CD4-positive, CD25-positive, alpha-beta regulatory T cell (primary cell): ENCODE measurements around the gene XPNPEP2. TPM values are rescaled to one million over a fixed set of nuclear protein-coding genes. Genes with fewer than 3 reads are reported as not detected.
"Not testable (repeated sequence)": the region's sequence is repeated elsewhere in the genome, so short reads cannot be mapped to it uniquely, and the experiment has no call there.

Experiments used
- ATAC-seq, 2 donors: fragments of 150-1000 bp; cut with Tn5 transposase; one replicate each; pipeline ENCODE4 v1.10.0; 2021; ENCODE audit warnings: low read depth in 2 of 2, moderate number of reproducible peaks in 2 of 2, moderate library complexity in 1 of 2
- DNase-seq, 3 donors: peaks; one replicate each; pipeline versions ENCODE4 v3.0.0 to v3.0.0-alpha.2; 2012 to 2022; ENCODE audit warnings: mixed read lengths in 1 of 3
- H3K27ac ChIP-seq: one replicate; pipeline ENCODE4 v1.7.0; 2013; ENCODE audit warnings: mild to moderate bottlenecking, low read length; ENCODE audit not compliant: insufficient read depth, poor library complexity, severe bottlenecking
- H3K27me3 ChIP-seq: one replicate; pipeline ENCODE4 v1.7.0; 2013; ENCODE audit warnings: low read length; ENCODE audit not compliant: control insufficient read depth, insufficient read depth
- H3K36me3 ChIP-seq: one replicate; pipeline ENCODE4 v1.7.0; 2013; ENCODE audit warnings: mild to moderate bottlenecking, low read length, moderate library complexity; ENCODE audit not compliant: control insufficient read depth, insufficient read depth
- H3K4me1 ChIP-seq: 2 replicates; pipeline ENCODE4 v1.7.0; 2013; ENCODE audit warnings: mild to moderate bottlenecking, low read length; ENCODE audit not compliant: insufficient read depth, control insufficient read depth, poor library complexity, severe bottlenecking
- H3K4me3 ChIP-seq: one replicate; pipeline ENCODE4 v1.7.0; 2013; ENCODE audit warnings: low read depth, mild to moderate bottlenecking, low read length, moderate library complexity
- H3K9me3 ChIP-seq, 2 experiments: 1 replicate in 1 of 2; 2 replicates in 1 of 2; pipeline ENCODE4 v1.7.0; 2013; ENCODE audit warnings: low read length in 2 of 2, mild to moderate bottlenecking in 1 of 2, moderate library complexity in 1 of 2; ENCODE audit not compliant: control insufficient read depth in 2 of 2
- H3K27ac Mint-ChIP-seq, 3 donors: one replicate each; pipeline ENCODE4 v1.8.0; 2020 to 2022; ENCODE audit warnings: mild to moderate bottlenecking in 3 of 3, mixed read lengths in 3 of 3, moderate library complexity in 2 of 3
- H3K27me3 Mint-ChIP-seq: one replicate; pipeline ENCODE4 v1.8.0; 2022; ENCODE audit warnings: mild to moderate bottlenecking, mixed read lengths
- H3K36me3 Mint-ChIP-seq: one replicate; pipeline ENCODE4 v1.8.0; 2020; ENCODE audit warnings: mixed read lengths
- H3K4me1 Mint-ChIP-seq, 4 donors: one replicate each; pipeline ENCODE4 v1.8.0; 2020 to 2022; ENCODE audit warnings: mixed read lengths in 4 of 4, mild to moderate bottlenecking in 1 of 4
- H3K4me3 Mint-ChIP-seq, 4 donors: one replicate each; pipeline ENCODE4 v1.8.0; 2020 to 2022; ENCODE audit warnings: mild to moderate bottlenecking in 4 of 4, mixed read lengths in 4 of 4, moderate library complexity in 3 of 4
- H3K9me3 Mint-ChIP-seq, 7 donors: one replicate each; pipeline ENCODE4 v1.8.0; 2020 to 2022; ENCODE audit warnings: mixed read lengths in 7 of 7, mild to moderate bottlenecking in 3 of 7, moderate library complexity in 2 of 7
- polyA plus RNA-seq, 4 donors: library from polyadenylated mRNA; unstranded; fragments of 300-500 nt; fragmentation: Illumina TruSeq; gene quantifications; one replicate each; pipeline ENCODE4 v1.2.3, GENCODE V29; 2021
- total RNA-seq: library from RNA; stranded (reverse); gene quantifications from one replicate; pipeline ENCODE4 v1.2.3, GENCODE V29; 2022

Gene XPNPEP2
- total and polyA plus RNA-seq, 5 donors from 2014 or later, result 0.17 to 0.99 (median 0.63) TPM

DNA sequence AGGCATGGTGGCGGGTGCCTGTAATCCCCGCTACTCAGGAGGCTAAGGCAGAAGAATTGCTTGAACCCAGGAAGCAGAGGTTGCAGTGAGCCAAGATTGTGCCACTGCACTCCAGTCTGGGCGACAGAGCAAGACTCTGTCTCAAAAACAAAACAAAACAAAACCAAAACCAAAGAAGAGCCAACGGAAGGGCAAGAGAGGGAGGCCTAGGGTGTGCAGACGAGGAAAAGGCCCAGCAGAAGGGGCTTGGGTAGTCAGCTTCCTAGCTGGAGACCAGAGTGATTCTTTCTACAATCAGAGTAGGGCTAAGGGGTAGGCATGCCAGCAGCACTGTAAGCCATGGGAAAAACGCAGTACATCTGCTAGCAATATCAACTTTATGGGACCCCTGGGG lies 4.0 kb downstream of the XPNPEP2 start:
- H3K36me3 ChIP-seq, H3K36me3 Mint-ChIP-seq, H3K27me3 Mint-ChIP-seq, ATAC-seq, H3K4me3 ChIP-seq, H3K9me3 Mint-ChIP-seq, H3K27me3 ChIP-seq, H3K27ac ChIP-seq, H3K9me3 ChIP-seq: not testable (repeated sequence)
- Mint-ChIP-seq H3K27ac (peak overlapping the region in 1 of 3 donors; percentile 84), H3K4me3 (peak overlapping the region in 2 of 4 donors; percentile 14 to 53), H3K4me1 (peaks cover 0 to 44% (median 24%) of the 10 kb centered on the region in 4 donors)
- peak in 1 of 3 donors; percentile 37 for DNase-seq
- peaks cover 14% of the 10 kb centered on the region for H3K4me1 ChIP-seq

DNA sequence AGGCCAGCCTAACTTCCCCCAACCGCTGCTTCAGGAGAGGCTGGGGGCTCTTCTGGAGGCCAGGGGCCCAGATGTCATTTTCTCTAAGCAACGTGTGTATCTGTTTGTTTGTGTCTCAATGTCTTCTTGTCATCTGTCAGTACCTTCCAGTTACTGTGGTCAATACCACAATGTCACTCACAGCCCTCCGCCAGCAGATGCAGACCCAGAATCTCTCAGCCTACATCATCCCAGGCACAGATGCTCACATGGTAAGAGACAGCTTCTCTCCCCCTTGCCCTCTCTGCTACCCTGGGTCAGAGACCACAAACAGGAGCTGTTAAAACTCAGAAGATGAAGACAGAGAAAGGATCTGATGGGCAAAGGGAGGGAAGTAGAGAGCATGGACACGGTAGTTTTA lies 5.0 kb downstream of the XPNPEP2 start:
- H3K27me3 Mint-ChIP-seq, result no peaks in the 10 kb centered on the region
- no peaks in the 10 kb centered on the region for H3K9me3 Mint-ChIP-seq
- no peaks in the 10 kb centered on the region for H3K9me3 ChIP-seq
- H3K27me3 ChIP-seq, result no peaks in the 10 kb centered on the region
- DNase-seq, result no peak
- no peaks in the 10 kb centered on the region for H3K36me3 Mint-ChIP-seq
- no peak overlapping the region for H3K27ac Mint-ChIP-seq
- no peak overlapping the region for H3K4me3 ChIP-seq
- peaks cover 14% of the 10 kb centered on the region for H3K4me1 ChIP-seq
- H3K36me3 ChIP-seq, result no peaks in the 10 kb centered on the region
- no peak overlapping the region for H3K4me3 Mint-ChIP-seq
- H3K27ac ChIP-seq, result no peak overlapping the region
- ATAC-seq, result no peak
- H3K4me1 Mint-ChIP-seq, result peaks cover 0 to 41% (median 23%) of the 10 kb centered on the region in 4 donors

DNA sequence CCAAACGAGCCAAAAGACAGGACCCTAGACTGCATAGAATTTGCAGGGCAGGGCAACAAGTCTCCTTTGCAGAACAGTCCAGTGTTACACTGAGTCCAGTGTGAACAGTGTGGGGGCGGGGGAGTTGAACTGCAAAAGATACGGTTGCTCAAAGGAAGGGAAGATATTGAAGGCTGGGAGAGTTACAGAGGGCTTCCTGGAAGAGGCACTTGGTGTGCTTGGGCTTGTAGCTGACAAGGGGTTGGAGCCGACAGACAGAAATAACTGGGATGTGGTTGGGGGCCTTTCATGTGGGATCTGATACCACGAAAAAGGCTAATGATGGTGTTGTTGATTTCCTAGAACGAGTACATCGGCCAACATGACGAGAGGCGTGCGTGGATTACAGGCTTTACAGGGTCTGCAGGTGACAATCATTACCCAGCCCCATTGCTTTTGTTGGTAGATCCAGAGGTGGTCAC lies 6.1 kb downstream of the XPNPEP2 start:
- DNase-seq, result peak in 1 of 3 donors; percentile 88
- Histone ChIP-seq H3K27ac (no peak overlapping the region), H3K4me1 (peaks cover 14% of the 10 kb centered on the region), H3K27me3 (no peaks in the 10 kb centered on the region), H3K4me3 (peak overlapping the region; percentile 35), H3K9me3 (no peaks in the 10 kb centered on the region), H3K36me3 (no peaks in the 10 kb centered on the region)
- H3K4me3 Mint-ChIP-seq, result peak overlapping the region in 2 of 4 donors; percentile 1 to 54
- peak; percentile 74 to 76 for ATAC-seq
- H3K27ac Mint-ChIP-seq, result peak overlapping the region in 1 of 3 donors; percentile 21
- H3K27me3 Mint-ChIP-seq, result no peaks in the 10 kb centered on the region
- H3K36me3 Mint-ChIP-seq, result no peaks in the 10 kb centered on the region
- H3K9me3 Mint-ChIP-seq, result no peaks in the 10 kb centered on the region
- H3K4me1 Mint-ChIP-seq, result peaks cover 0 to 41% (median 23%) of the 10 kb centered on the region in 4 donors

DNA sequence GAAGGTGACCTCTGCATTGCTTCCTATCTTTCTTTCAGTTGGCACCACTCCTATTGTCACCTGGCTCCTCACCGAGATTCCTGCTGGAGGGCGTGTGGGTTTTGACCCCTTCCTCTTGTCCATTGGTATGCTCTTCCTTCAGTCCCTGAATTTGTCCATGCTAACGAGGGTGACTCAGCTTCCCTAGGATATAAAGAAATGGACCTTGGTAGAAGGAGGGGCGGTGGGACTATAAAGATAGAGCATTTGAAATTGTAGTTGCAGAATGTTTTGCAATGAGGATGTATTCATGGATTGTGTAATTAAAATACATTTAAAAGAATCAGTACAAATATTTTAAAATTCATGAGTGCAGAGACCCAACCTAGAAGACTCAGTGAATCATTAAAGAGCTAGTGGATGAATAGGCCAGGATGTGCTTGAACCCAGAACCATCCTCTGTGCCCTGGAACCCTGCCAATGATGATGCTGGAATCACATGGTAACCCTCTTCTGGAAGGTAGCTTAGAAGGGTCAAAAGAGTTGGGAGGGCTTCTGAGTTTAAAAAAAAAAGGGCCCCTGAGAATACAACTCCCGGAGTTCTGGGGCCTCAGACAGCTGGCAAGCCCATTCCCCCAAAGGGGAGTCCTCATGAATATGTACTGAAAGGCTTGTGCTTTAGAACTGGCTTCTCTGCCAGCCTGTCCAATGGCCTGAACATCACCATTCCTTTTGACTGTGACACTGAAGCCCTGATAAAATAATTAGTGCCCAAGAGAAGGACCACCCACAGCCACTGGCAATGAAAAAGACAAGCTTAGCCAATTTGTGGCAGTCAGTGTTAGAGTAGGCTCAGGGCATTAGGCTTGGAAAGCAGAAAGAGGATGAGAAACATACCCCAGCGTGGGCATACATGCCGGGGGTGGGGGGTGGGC lies 8.0 kb downstream of the XPNPEP2 start:
- Mint-ChIP-seq H3K4me1 (peaks cover 0 to 43% (median 23%) of the 10 kb centered on the region in 4 donors), H3K36me3 (no peaks in the 10 kb centered on the region), H3K9me3 (no peaks in the 10 kb centered on the region), H3K27ac (no peak overlapping the region), H3K27me3 (no peaks in the 10 kb centered on the region), H3K4me3 (no peak overlapping the region)
- Histone ChIP-seq H3K27ac (no peak overlapping the region), H3K27me3 (no peaks in the 10 kb centered on the region), H3K4me1 (peaks cover 14% of the 10 kb centered on the region), H3K4me3 (no peak overlapping the region), H3K36me3 (no peaks in the 10 kb centered on the region), H3K9me3 (no peaks in the 10 kb centered on the region)
- ATAC-seq, result no peak
- no peak for DNase-seq

DNA sequence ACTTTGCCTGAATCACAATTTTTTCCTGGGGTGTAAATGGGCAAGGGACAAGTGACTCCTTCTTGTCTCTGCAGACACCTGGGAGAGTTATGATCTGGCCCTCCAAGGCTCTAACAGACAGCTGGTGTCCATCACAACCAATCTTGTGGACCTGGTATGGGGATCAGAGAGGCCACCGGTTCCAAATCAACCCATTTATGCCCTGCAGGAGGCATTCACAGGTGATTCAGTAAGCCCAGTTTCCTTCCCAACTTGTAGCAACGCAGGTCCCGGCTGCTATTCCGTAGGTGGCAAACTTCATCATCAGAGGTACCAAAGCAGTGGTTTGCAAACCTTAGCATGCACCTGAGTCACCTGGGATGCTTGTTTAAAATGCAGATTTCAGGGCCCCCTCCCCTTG lies 8.8 kb downstream of the XPNPEP2 start:
- Histone ChIP-seq H3K4me3 (no peak overlapping the region), H3K27me3 (no peaks in the 10 kb centered on the region), H3K36me3 (no peaks in the 10 kb centered on the region), H3K9me3 (no peaks in the 10 kb centered on the region), H3K27ac (no peak overlapping the region), H3K4me1 (peaks cover 14% of the 10 kb centered on the region)
- H3K4me1 Mint-ChIP-seq, result peaks cover 0 to 41% (median 24%) of the 10 kb centered on the region in 4 donors
- H3K27me3 Mint-ChIP-seq, result no peaks in the 10 kb centered on the region
- no peak for DNase-seq
- no peak overlapping the region for H3K4me3 Mint-ChIP-seq
- no peak overlapping the region for H3K27ac Mint-ChIP-seq
- no peaks in the 10 kb centered on the region for H3K9me3 Mint-ChIP-seq
- H3K36me3 Mint-ChIP-seq, result no peaks in the 10 kb centered on the region
- ATAC-seq, result no peak

DNA sequence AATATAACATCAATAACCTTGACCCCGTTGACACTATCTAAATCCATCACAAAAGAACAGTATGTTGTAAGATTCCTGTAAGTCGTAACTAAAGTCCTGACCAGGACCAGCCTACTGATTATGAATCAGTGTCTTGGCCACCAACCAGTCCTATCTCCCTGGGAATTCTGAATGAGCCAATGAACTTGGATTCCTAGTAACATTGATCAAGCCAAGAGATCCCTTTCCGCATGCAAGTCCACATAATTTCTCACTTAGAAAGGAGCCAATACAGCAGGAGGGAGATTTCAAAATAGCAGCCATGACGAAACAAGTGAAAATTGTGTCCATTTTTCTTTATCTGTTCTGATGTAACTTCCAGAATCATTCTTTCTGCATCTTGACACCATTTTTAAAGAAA lies 9.5 kb downstream of the XPNPEP2 start:
- no peak overlapping the region for H3K27ac Mint-ChIP-seq
- H3K9me3 ChIP-seq, result no peaks in the 10 kb centered on the region
- no peaks in the 10 kb centered on the region for H3K36me3 ChIP-seq
- no peaks in the 10 kb centered on the region for H3K27me3 ChIP-seq
- H3K36me3 Mint-ChIP-seq, result no peaks in the 10 kb centered on the region
- no peak overlapping the region for H3K4me3 Mint-ChIP-seq
- no peaks in the 10 kb centered on the region for H3K27me3 Mint-ChIP-seq
- ATAC-seq, result no peak
- H3K4me1 Mint-ChIP-seq, result peaks cover 0 to 33% (median 21%) of the 10 kb centered on the region in 4 donors
- H3K27ac ChIP-seq, result no peak overlapping the region
- DNase-seq, result no peak
- no peak overlapping the region for H3K4me3 ChIP-seq
- no peaks in the 10 kb centered on the region for H3K9me3 Mint-ChIP-seq
- peaks cover 14% of the 10 kb centered on the region for H3K4me1 ChIP-seq

DNA sequence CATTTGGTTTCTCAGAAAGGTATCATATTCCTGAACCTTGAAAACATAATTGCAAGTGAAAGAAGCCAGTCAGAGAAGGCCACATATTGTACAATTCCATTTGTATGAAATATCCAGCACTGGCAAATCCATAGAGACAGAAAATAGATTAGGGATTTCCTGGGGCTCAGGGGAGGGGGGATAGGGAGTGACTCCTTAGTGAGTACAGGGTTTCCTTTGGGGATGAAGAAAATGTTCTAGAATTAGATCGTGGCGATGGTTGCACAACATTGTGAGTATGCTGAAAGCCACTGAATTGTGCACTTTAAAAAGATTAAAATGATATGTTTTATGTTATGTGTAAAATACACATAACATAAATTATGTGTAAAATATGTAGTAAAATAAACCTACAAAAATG lies 10.3 kb downstream of the XPNPEP2 start:
- DNase-seq (no peak), ATAC-seq (no peak)
- H3K27ac ChIP-seq, result no peak overlapping the region
- H3K27me3 ChIP-seq, result no peaks in the 10 kb centered on the region
- H3K4me3 ChIP-seq, result no peak overlapping the region
- H3K36me3 Mint-ChIP-seq, result no peaks in the 10 kb centered on the region
- no peaks in the 10 kb centered on the region for H3K9me3 ChIP-seq
- no peaks in the 10 kb centered on the region for H3K36me3 ChIP-seq
- H3K27me3 Mint-ChIP-seq, result no peaks in the 10 kb centered on the region
- H3K4me3 Mint-ChIP-seq, result no peak overlapping the region
- peaks cover 0 to 30% (median 23%) of the 10 kb centered on the region in 4 donors for H3K4me1 Mint-ChIP-seq
- H3K9me3 Mint-ChIP-seq, result no peaks in the 10 kb centered on the region
- peak overlapping the region in 1 of 3 donors; percentile 89 for H3K27ac Mint-ChIP-seq
- peaks cover 17% of the 10 kb centered on the region for H3K4me1 ChIP-seq

DNA sequence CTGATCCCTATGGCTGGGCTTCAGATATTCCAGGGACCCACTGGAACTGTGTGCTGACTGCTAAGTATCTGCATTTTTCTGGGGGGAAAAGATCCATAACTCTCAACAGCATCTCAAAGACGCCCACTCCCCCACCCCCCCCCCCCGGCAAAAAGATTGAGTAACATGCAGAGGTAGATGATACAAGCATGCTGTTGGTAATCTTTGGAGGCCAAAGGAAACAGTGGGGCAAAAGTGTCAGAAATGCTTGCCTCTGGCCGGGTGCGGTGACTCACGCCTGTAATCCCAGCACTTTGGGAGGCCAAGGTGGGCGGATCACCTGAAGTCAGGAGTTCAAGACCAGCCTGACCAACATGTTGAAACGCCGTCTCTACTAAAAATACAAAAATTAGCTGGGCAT lies 12.2 kb downstream of the XPNPEP2 start:
- ATAC-seq, result no peak
- Mint-ChIP-seq H3K27me3 (no peaks in the 10 kb centered on the region), H3K9me3 (no peaks in the 10 kb centered on the region), H3K36me3 (no peaks in the 10 kb centered on the region), H3K4me3 (no peak overlapping the region), H3K27ac (no peak overlapping the region), H3K4me1 (peaks cover 0 to 30% (median 12%) of the 10 kb centered on the region in 4 donors)
- Histone ChIP-seq H3K36me3 (no peaks in the 10 kb centered on the region), H3K27ac (no peak overlapping the region), H3K4me3 (no peak overlapping the region), H3K4me1 (peaks cover 22% of the 10 kb centered on the region), H3K27me3 (no peaks in the 10 kb centered on the region), H3K9me3 (no peaks in the 10 kb centered on the region)
- no peak for DNase-seq
